Mesenchymal stem cell (in vitro differentiated cells and primary cell): ENCODE results near the gene PDGFA.

Source experiments
- DNase-seq: peaks from one replicate; pipeline ENCODE4 v3.0.0-alpha.2; 2013
- H2AFZ ChIP-seq: one replicate; pipeline ENCODE4 v1.6.1; 2013; ENCODE audit warnings: low read depth, mild to moderate bottlenecking, control low read depth, inconsistent platforms, low read length, moderate library complexity
- H2AK5ac ChIP-seq: 2 replicates; pipeline ENCODE4 v1.6.1; 2013; ENCODE audit warnings: low read length, moderate library complexity, mild to moderate bottlenecking, inconsistent platforms; ENCODE audit not compliant: severe bottlenecking
- H2BK120ac ChIP-seq: one replicate; pipeline ENCODE4 v1.6.1; 2013; ENCODE audit warnings: low read depth, mild to moderate bottlenecking, inconsistent platforms, low read length, moderate library complexity
- H2BK12ac ChIP-seq, 2 experiments: one replicate each; pipeline ENCODE4 v1.6.1; 2013; ENCODE audit warnings: inconsistent platforms in 2 of 2, low read length in 2 of 2, mild to moderate bottlenecking in 2 of 2, moderate library complexity in 2 of 2, control low read depth in 1 of 2
- H2BK15ac ChIP-seq: one replicate; pipeline ENCODE4 v1.6.1; 2013; ENCODE audit warnings: mild to moderate bottlenecking, low read depth, inconsistent platforms; ENCODE audit not compliant: poor library complexity, severe bottlenecking
- H2BK5ac ChIP-seq: 2 replicates; pipeline ENCODE4 v1.6.1; 2013; ENCODE audit warnings: low read depth, mild to moderate bottlenecking, low read length, control low read depth, inconsistent platforms; ENCODE audit not compliant: poor library complexity, severe bottlenecking
- H3K14ac ChIP-seq, 2 experiments: one replicate each; pipeline ENCODE4 v1.6.1; 2013; ENCODE audit warnings: inconsistent platforms in 2 of 2, low read length in 2 of 2, control low read depth in 1 of 2, mild to moderate bottlenecking in 1 of 2, moderate library complexity in 1 of 2
- H3K18ac ChIP-seq, 2 experiments: one replicate each; pipeline ENCODE4 v1.6.1; 2013; ENCODE audit warnings: inconsistent platforms in 2 of 2, low read length in 2 of 2, control low read depth in 1 of 2, low read depth in 1 of 2, mild to moderate bottlenecking in 1 of 2
- H3K23ac ChIP-seq, 2 experiments: one replicate each; pipeline ENCODE4 v1.6.1; 2013; ENCODE audit warnings: inconsistent platforms in 2 of 2, low read length in 2 of 2, mild to moderate bottlenecking in 2 of 2, moderate library complexity in 2 of 2, control low read depth in 1 of 2
- H3K27ac ChIP-seq: 2 replicates; pipeline ENCODE4 v1.5.1; 2013; ENCODE audit warnings: mild to moderate bottlenecking, moderate library complexity, low read length, control low read depth, inconsistent platforms; ENCODE audit not compliant: poor library complexity, severe bottlenecking
- H3K27me3 ChIP-seq, 2 experiments: 2 replicates each; pipeline versions ENCODE4 v1.6.1 to v1.7.0; 2013; ENCODE audit warnings: low read length in 2 of 2, mild to moderate bottlenecking in 2 of 2, moderate library complexity in 2 of 2, control low read depth in 1 of 2, inconsistent platforms in 1 of 2; ENCODE audit not compliant: control insufficient read depth in 1 of 2, insufficient read depth in 1 of 2
- H3K36me3 ChIP-seq, 2 experiments: 2 replicates each; pipeline versions ENCODE4 v1.6.1 to v1.7.0; 2013; ENCODE audit warnings: low read length in 2 of 2, control low read depth in 1 of 2, inconsistent platforms in 1 of 2, low read depth in 1 of 2, mild to moderate bottlenecking in 1 of 2; ENCODE audit not compliant: insufficient read depth in 2 of 2, control insufficient read depth in 1 of 2
- H3K4ac ChIP-seq, 2 experiments: one replicate each; pipeline ENCODE4 v1.6.1; 2013; ENCODE audit warnings: inconsistent platforms in 2 of 2, low read length in 2 of 2, mild to moderate bottlenecking in 2 of 2, moderate library complexity in 2 of 2, control low read depth in 1 of 2, low read depth in 1 of 2
- H3K4me1 ChIP-seq: 2 replicates; pipeline ENCODE4 v1.6.1; 2013; ENCODE audit warnings: low read depth, low read length, control low read depth; ENCODE audit not compliant: control insufficient read depth, insufficient read depth
- H3K4me2 ChIP-seq: 2 replicates; pipeline ENCODE4 v1.6.1; 2013; ENCODE audit warnings: low read length, mild to moderate bottlenecking, inconsistent platforms; ENCODE audit not compliant: poor library complexity, severe bottlenecking
- H3K4me3 ChIP-seq, 2 experiments: 2 replicates each; pipeline versions ENCODE4 v1.5.1 to v1.7.0; 2013; ENCODE audit warnings: low read length in 2 of 2, mild to moderate bottlenecking in 2 of 2, control low read depth in 1 of 2, low read depth in 1 of 2; ENCODE audit not compliant: insufficient read depth in 1 of 2
- H3K79me1 ChIP-seq: replicated peaks from 2 replicates; pipeline ENCODE4 v1.6.1; 2013; ENCODE audit warnings: mild to moderate bottlenecking, control low read depth, low read length, inconsistent platforms; ENCODE audit not compliant: poor library complexity, severe bottlenecking
- H3K9ac ChIP-seq: 2 replicates; pipeline ENCODE4 v1.7.0; 2013; ENCODE audit warnings: mild to moderate bottlenecking, low read length, moderate library complexity
- H3K9me3 ChIP-seq: 2 replicates; pipeline ENCODE4 v1.7.0; 2013; ENCODE audit warnings: mild to moderate bottlenecking, low read length; ENCODE audit not compliant: control insufficient read depth
- H4K8ac ChIP-seq: one replicate; pipeline ENCODE4 v1.6.1; 2013; ENCODE audit warnings: inconsistent platforms, mild to moderate bottlenecking, low read length, moderate library complexity
- H4K91ac ChIP-seq: one replicate; pipeline ENCODE4 v1.6.1; 2013; ENCODE audit warnings: mild to moderate bottlenecking, low read length, inconsistent platforms
- WGBS: methylation state at CpG from one replicate; pipeline ENCODE4 v1.1.7; 2013; ENCODE audit warnings: mixed read lengths; 5-methylcytosine and 5-hydroxymethylcytosine counted together

PDGFA gene

DNA sequence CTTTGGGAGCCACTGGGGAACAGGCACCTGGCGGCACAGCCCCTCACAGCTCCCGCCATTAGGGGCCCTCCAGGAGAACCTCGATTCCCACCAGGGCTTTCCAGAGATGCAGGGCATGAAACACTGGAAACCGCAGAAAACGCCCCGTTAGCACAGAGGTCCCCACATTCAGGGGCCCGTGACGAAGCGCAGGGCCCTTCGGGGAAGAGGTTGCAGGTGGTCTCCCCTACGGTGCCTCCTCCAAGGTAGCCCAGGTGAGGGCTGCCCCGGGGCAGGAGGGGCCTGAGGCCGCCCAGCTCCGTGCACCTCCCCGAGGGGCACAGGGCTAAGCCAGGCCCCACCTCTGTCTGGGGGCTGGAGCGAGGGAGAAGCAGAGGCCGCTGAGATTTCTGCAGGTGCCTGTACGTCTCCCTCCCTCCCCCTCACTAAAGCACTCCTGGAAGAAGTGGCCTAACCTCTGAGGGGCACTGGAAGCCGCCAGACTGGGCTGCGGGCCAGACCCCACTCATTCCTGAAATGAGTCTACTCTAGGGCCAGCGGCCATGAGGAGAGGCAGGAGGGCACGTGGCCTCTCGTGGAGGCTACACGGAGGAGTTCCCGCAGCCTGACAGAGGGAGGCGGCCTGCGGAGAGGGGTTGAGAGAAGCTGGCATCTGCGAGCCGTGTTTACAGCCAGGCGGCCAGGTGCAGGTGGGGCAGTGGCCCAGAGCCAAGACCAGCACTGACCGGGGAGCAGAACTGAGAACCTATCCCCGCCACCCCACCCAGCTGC, 6.9 kb downstream of the PDGFA start:
- H2AFZ ChIP-seq, result no peak overlapping the region
- no peak overlapping the region for H3K4me2 ChIP-seq
- 93% methylated on average over 32 of the region's 32 CpGs for WGBS

DNA sequence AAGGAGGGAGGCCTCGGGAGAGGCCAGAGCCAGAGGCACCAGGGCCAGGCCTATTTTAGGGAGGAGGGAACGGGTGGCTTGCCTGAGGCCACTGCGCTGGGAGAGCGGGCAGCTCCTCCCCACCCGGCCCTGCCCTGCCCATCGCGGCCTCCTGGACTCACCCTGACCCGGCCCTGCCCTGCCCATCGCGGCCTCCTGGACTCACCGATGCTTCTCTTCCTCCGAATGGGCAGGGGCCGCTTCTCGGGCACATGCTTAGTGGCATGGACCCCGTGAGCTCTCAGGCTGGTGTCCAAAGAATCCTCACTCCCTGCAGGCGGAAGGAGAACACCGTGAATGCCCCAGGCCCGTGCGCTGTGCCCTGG, 7.5 kb downstream of the PDGFA start:
- H4K8ac ChIP-seq, result no peak overlapping the region
- no peak overlapping the region for H2AK5ac ChIP-seq
- no peak overlapping the region for H3K4me2 ChIP-seq
- H2BK5ac ChIP-seq, result no peak overlapping the region
- H2BK15ac ChIP-seq, result no peak overlapping the region
- no peak overlapping the region for H3K27ac ChIP-seq
- 93% methylated on average over 19 of the region's 19 CpGs for WGBS
- H3K27me3 ChIP-seq, result no peaks in the 10 kb centered on the region
- H3K23ac ChIP-seq, result no peak overlapping the region
- H4K91ac ChIP-seq, result no peak overlapping the region
- no peaks in the 10 kb centered on the region for H3K9me3 ChIP-seq
- H2BK12ac ChIP-seq, result no peak overlapping the region
- peaks cover 0 to 63% of the 10 kb centered on the region in 2 experiments for H3K36me3 ChIP-seq
- no peak overlapping the region for H3K4ac ChIP-seq
- H3K9ac ChIP-seq, result no peak overlapping the region
- H3K4me1 ChIP-seq, result peaks cover 34% of the 10 kb centered on the region
- peaks cover 37% of the 10 kb centered on the region for H3K79me1 ChIP-seq
- H3K14ac ChIP-seq, result no peak overlapping the region
- DNase-seq, result no peak
- H3K4me3 ChIP-seq, result no peak overlapping the region
- H2BK120ac ChIP-seq, result no peak overlapping the region
- H2AFZ ChIP-seq, result no peak overlapping the region
- no peak overlapping the region for H3K18ac ChIP-seq

More for the DNA sequence above, 6.9 kb downstream of the PDGFA start:
- H2BK12ac ChIP-seq, result no peak overlapping the region
- peaks cover 0 to 57% of the 10 kb centered on the region in 2 experiments for H3K36me3 ChIP-seq
- no peaks in the 10 kb centered on the region for H3K9me3 ChIP-seq
- H3K9ac ChIP-seq, result no peak overlapping the region
- no peak overlapping the region for H4K8ac ChIP-seq
- no peak overlapping the region for H3K4ac ChIP-seq
- H3K79me1 ChIP-seq, result peaks cover 32% of the 10 kb centered on the region
- no peak overlapping the region for H2AK5ac ChIP-seq
- no peak overlapping the region for H2BK15ac ChIP-seq
- H3K18ac ChIP-seq, result no peak overlapping the region
- H4K91ac ChIP-seq, result no peak overlapping the region
- H2BK120ac ChIP-seq, result no peak overlapping the region
- no peak overlapping the region for H3K14ac ChIP-seq
- no peak overlapping the region for H3K23ac ChIP-seq
- H2BK5ac ChIP-seq, result no peak overlapping the region
- peak overlapping the region in 1 of 2 experiments; percentile 22 for H3K4me3 ChIP-seq
- H3K27me3 ChIP-seq, result no peaks in the 10 kb centered on the region
- peaks cover 34% of the 10 kb centered on the region for H3K4me1 ChIP-seq
- DNase-seq, result no peak
- H3K27ac ChIP-seq, result no peak overlapping the region

DNA sequence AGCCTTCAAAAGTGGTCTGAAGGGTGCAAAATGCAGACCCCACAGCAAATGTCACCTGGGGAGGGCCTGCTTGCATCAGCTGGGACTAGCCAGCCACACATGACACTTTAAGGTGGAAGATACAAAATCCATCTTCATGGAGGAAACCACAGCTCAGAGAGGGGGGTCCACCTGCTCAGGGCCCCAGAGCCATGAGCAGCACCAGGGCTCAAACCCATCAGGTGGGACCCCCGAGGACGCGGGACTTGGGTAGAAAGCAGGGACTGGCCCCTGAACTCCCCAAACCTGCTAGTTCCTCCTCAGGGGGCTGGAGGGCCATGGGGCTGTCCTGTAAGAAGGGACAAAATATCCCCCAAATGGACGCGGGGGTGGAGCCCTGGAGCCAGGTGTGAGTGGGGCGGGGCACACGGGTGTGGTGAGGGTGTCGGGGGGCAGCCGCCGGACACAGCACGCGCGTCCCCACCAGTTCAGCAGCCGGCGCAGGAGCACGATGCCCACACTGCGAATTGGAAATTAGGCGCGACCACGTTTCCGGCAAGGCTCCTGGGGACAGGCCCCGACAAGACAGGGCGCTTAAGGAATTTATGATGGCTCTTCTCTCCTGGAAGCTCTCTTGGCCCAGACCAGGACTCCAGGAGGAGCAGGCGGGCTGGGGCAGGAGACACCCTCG, 8.0 kb downstream of the PDGFA start:
- no peak overlapping the region for H3K4me2 ChIP-seq
- H3K4me1 ChIP-seq, result peaks cover 30% of the 10 kb centered on the region
- H3K9me3 ChIP-seq, result no peaks in the 10 kb centered on the region
- H2BK5ac ChIP-seq, result no peak overlapping the region
- no peak overlapping the region for H4K91ac ChIP-seq
- H2BK15ac ChIP-seq, result no peak overlapping the region
- no peak overlapping the region for H3K27ac ChIP-seq
- H3K36me3 ChIP-seq, result peaks cover 0 to 68% of the 10 kb centered on the region in 2 experiments
- 91% methylated on average over 25 of the region's 25 CpGs for WGBS
- no peak overlapping the region for H2BK12ac ChIP-seq
- no peak overlapping the region for H3K4ac ChIP-seq
- H3K4me3 ChIP-seq, result no peak overlapping the region
- H2BK120ac ChIP-seq, result no peak overlapping the region
- H3K23ac ChIP-seq, result no peak overlapping the region
- no peak overlapping the region for H2AK5ac ChIP-seq
- DNase-seq, result no peak
- H3K18ac ChIP-seq, result no peak overlapping the region
- H3K27me3 ChIP-seq, result no peaks in the 10 kb centered on the region
- H3K79me1 ChIP-seq, result peaks cover 40% of the 10 kb centered on the region
- no peak overlapping the region for H4K8ac ChIP-seq
- no peak overlapping the region for H2AFZ ChIP-seq
- H3K14ac ChIP-seq, result no peak overlapping the region
- H3K9ac ChIP-seq, result no peak overlapping the region

DNA sequence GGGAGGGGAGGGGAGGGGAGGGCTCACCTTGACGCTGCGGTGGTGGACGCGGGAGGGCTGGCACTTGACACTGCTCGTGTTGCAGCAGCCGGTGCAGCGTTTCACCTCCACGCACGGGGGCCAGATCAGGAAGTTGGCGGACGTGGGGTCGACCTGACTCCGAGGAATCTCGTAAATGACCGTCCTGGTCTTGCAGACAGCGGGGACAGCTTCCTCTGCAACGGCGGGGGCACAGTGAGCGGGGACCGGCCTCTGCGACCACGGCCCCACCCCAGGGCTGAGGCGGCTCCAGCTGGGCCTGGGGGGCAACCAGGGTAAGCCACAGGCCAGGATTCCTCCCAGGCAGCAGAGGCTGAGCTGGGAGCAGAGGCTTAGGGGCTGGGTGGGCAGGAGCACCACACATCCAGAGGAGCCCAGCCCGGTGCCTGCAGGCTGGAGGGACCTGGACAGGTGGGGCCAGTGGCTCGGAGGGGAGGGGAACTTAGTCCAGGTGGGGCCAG, 8.8 kb downstream of the PDGFA start:
- Histone ChIP-seq H3K9me3 (no peaks in the 10 kb centered on the region), H3K4ac (no peak overlapping the region), H2BK15ac (no peak overlapping the region), H3K79me1 (peaks cover 45% of the 10 kb centered on the region), H2AFZ (no peak overlapping the region), H2AK5ac (no peak overlapping the region), H2BK5ac (no peak overlapping the region), H3K23ac (no peak overlapping the region), H2BK120ac (no peak overlapping the region), H3K4me3 (no peak overlapping the region), H4K91ac (no peak overlapping the region), H3K27ac (no peak overlapping the region), H3K27me3 (no peaks in the 10 kb centered on the region), H3K9ac (no peak overlapping the region), H4K8ac (no peak overlapping the region), H3K36me3 (peaks cover 0 to 72% of the 10 kb centered on the region in 2 experiments), H2BK12ac (no peak overlapping the region), H3K18ac (no peak overlapping the region), H3K14ac (no peak overlapping the region), H3K4me2 (no peak overlapping the region), H3K4me1 (peaks cover 28% of the 10 kb centered on the region)
- 89% methylated on average over 25 of the region's 25 CpGs for WGBS
- no peak for DNase-seq
